ENCODE data around the gene CD200R1L. TPM values are rescaled to one million over a fixed set of nuclear protein-coding genes. Genes with fewer than 3 reads are reported as not detected.

Gene CD200R1L
- total RNA-seq, 1 experiment from 2014 or later: not detected

- DNase-seq: no peak
- Mint-ChIP-seq H3K27ac (no peak overlapping the region), H3K36me3 (ENCODE audit: insufficient read depth in 1 of 3, low read depth in 3 of 3) (no peaks in the 10 kb centered on the region), H3K27me3 (ENCODE audit: low read depth) (no peaks in the 10 kb centered on the region), H3K9me3 (no peaks in the 10 kb centered on the region), H3K4me3 (no peak overlapping the region), H3K4me1 (peaks cover 7 to 12% of the 10 kb centered on the region in 2 experiments)
- no peak overlapping the region for H3K27ac ChIP-seq (ENCODE audit: insufficient read length, low read depth, low read length)
- no peak overlapping the region for H2BK20ac ChIP-seq (ENCODE audit: low read depth, low read length, poor library complexity, severe bottlenecking)
- no peak overlapping the region for H2BK15ac ChIP-seq (ENCODE audit: low read depth, low read length)
- no peaks in the 10 kb centered on the region for H3K79me2 ChIP-seq (ENCODE audit: insufficient read depth, low read length)
- H3K56ac ChIP-seq (ENCODE audit: insufficient read length, low read depth, low read length): no peak overlapping the region
- no peaks in the 10 kb centered on the region for H3K23me2 ChIP-seq (ENCODE audit: insufficient read length, low read depth, low read length, poor library complexity, severe bottlenecking)
- no peaks in the 10 kb centered on the region for H4K20me1 ChIP-seq (ENCODE audit: control insufficient read depth, insufficient read depth, insufficient read length)
- no peaks in the 10 kb centered on the region for H3K79me1 ChIP-seq (ENCODE audit: insufficient read depth, low read depth, low read length, poor library complexity, severe bottlenecking)
- H3K23ac ChIP-seq (ENCODE audit: insufficient read length, low read depth, low read length): no peak overlapping the region
- no peak overlapping the region for H2BK12ac ChIP-seq (ENCODE audit: insufficient read length, low read depth, low read length)
- no peak overlapping the region for H2AK5ac ChIP-seq (ENCODE audit: insufficient read length, low read length)
- no peak overlapping the region for H4K5ac ChIP-seq (ENCODE audit: insufficient read length, low read depth, low read length)
- H2BK120ac ChIP-seq (ENCODE audit: low read depth, low read length, poor library complexity, severe bottlenecking): no peak overlapping the region
- H2AFZ ChIP-seq (ENCODE audit: low read length): no peak overlapping the region
- H3K4ac ChIP-seq (ENCODE audit: low read depth, low read length): no peak overlapping the region
- TF ChIP-seq CTCF (conservative IDR thresholded peaks at IDR 0.05): no peak
- H4K91ac ChIP-seq (ENCODE audit: insufficient read length, low read depth, low read length): no peak overlapping the region
- H4K8ac ChIP-seq (replicated peaks; ENCODE audit: insufficient read length, low read depth, low read length): no peak overlapping the region
- H3K14ac ChIP-seq (ENCODE audit: insufficient read depth, low read length): no peak overlapping the region
- no peaks in the 10 kb centered on the region; the same call in 1 of the 2 replicates for H3K27me3 ChIP-seq (ENCODE audit: insufficient read depth, low read length)
- no peak overlapping the region for H2BK5ac ChIP-seq (ENCODE audit: insufficient read length, low read length)
- no peaks in the 10 kb centered on the region for H3K4me1 ChIP-seq (ENCODE audit: insufficient read depth, low read length)
- H3K18ac ChIP-seq (ENCODE audit: insufficient read length, low read depth, low read length): no peak overlapping the region
- no CpG with 5 or more reads among the region's 4 CpGs for WGBS (ENCODE audit: extremely low coverage, insufficient read length, low lambda C conversion rate)
- no peak overlapping the region for H3T11ph ChIP-seq (ENCODE audit: low read length)
- H3K9ac ChIP-seq (ENCODE audit: extremely low read depth, insufficient read length, low read length): no peak overlapping the region
- no peak overlapping the region for H3K4me2 ChIP-seq (ENCODE audit: insufficient read depth, insufficient read length, low read length)
- H3K9me3 ChIP-seq (ENCODE audit: control insufficient read depth, low read depth, low read length): no peaks in the 10 kb centered on the region
Measured at GRCh38 chr3:112811131-112811884, 35.4 kb downstream of the CD200R1L start.
